HG02588 (cell line): Measurements from ENCODE around the gene UBE2D2.

Experiments
- ATAC-seq: cut with Tn5 transposase; IDR thresholded peaks from one replicate; pipeline ENCODE4 v1.9.1; 2021; ENCODE audit warnings: mild to moderate bottlenecking, moderate library complexity; ENCODE audit not compliant: unreplicated experiment

UBE2D2 gene

DNA sequence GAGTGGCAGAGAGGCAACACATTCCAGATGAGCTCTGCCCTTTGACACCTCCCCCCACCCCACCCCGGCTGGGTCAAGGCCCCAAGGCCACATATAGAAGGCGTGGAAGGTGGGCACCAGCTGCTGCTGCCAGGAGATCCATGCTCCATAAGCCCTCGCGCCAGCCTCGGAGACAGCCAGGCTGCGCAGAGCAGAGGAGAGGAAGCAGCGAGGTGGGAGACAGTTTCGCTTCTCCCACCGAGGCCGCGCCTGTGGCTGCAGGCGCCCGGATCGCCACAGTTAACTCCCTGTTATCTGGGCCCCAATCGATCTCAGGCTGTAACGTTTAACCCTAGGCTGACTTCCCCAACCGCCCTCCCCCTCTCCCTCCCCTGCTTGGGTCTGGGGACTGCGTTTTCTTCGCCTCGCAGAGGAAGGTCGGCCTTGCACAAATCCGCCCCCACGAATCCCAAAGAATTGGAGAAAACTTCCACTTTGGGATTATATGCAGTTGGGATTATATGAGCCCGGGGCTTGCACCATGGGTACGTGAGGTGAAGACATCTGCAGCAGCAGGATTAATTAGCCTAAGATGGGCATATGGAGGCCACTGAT, 85.9 kb downstream of the UBE2D2 start:
- ATAC-seq, result no peak

DNA sequence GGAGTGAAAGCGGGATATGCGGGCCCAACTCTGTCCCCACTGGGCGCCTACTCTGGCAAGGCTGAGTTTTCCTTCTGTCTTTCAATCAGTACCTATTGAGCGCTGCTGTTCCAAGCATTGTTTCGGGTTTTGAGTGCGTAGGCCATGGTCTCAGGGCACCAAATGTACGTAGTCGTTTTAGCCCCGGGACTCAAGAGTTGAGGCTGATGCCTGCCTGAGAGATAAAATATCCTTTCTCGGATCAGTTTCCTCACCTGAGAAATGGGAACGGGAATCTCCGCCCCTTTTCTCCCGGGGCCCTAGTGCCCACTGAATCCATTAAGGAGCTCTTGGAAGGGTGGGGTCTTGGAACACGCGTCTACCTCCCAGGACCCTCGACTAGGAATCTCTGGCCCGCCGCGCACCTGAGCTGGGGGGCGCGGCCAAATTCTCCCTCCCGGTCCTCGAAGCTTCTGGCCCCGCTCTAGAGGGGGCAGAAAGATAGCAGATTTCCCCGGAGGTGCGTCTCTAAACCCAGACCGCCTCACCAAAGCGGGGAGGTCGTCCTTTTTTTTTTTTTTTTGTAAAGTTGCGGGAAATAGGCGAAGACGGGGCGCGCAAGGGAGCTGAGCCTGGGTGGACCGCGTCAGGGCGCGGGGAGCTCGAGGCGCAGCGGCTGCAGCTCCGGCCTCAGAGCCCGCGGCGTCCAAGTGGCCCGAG, 86.5 kb downstream of the UBE2D2 start:
- no peak for ATAC-seq

DNA sequence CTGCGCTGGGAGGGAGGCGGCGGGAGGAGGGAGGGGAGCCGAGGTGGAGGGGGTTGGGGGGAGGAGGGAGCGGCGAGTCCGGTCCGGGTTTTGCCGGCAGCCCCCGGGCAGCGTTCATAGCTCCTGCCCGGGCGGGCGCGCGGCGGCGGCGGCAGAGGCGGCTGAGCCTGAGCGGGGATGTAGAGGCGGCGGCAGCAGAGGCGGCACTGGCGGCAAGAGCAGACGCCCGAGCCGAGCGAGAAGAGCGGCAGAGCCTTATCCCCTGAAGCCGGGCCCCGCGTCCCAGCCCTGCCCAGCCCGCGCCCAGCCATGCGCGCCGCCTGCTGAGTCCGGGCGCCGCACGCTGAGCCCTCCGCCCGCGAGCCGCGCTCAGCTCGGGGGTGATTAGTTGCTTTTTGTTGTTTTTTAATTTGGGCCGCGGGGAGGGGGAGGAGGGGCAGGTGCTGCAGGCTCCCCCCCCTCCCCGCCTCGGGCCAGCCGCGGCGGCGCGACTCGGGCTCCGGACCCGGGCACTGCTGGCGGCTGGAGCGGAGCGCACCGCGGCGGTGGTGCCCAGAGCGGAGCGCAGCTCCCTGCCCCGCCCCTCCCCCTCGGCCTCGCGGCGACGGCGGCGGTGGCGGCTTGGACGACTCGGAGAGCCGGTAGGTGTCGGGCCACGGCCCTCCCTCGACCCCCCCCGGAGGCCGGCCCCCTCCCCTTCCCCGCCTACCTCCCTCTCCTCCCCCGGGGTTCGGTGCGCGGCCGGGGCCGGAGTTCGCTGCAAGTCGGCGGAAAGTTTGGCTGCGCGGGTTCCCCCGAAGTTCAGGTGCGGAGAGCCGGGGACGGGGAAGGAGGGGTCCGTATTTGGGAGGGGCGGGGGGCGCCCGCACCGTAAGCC, 87.3 kb downstream of the UBE2D2 start, which contains the start of gene CXXC5:
TSS of gene CXXC5 (plus strand) at position 145 of the 877 bp plus-strand sequence. CDS start 32,175 bp downstream, outside the sequence.
- ATAC-seq, result no peak

- ATAC-seq, result no peak
These were observed 88.2 kb downstream of the UBE2D2 start for GRCh38 chr5:139649082-139649991.

- ATAC-seq, result no peak
These were observed 89.0 kb downstream of the UBE2D2 start for GRCh38 chr5:139650031-139650688.

- ATAC-seq, result no peak
These were observed 89.5 kb downstream of the UBE2D2 start for GRCh38 chr5:139650689-139651042.

DNA sequence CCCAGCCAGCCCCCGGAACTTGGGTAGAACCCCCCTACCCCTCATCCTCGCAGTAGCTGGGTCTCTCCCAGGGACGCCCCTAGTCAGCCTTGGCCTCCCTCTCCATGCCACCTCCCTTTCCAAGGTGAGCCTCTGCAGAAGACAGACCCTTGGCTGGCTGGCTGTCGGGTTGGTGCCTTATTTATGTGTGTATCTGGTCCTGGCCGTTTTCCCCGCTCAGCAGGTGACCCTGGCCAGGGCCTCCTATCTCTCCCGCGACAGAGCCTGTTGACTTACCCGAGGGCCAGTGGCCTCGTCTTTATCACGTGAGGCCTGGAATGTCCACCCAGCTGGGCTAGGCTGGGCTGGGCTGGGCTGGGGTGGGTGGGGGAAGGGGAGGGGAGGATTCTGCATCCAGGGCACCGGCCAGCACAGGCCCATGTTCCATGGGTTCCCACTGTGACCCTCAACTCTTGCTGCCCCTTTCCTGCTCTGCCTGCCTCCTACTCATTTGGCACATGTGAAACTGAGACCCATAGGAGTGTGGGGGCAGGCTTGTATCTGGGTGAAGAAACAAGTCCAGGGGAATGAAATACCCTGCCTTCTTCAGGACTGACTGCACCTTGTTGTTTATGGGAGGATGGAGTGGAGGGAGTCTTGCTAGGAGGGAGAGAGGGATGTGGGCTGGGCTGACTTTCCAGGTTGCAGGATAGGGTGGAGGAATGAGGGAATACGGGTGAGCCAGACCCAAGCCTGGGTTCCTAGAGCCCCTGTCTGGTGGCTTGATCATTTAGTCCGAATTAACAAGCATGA, 90.1 kb downstream of the UBE2D2 start:
- no peak for ATAC-seq

GRCh38 chr5:139651853-139652787, 91.0 kb downstream of the UBE2D2 start:
- ATAC-seq, result peak; percentile 33

DNA sequence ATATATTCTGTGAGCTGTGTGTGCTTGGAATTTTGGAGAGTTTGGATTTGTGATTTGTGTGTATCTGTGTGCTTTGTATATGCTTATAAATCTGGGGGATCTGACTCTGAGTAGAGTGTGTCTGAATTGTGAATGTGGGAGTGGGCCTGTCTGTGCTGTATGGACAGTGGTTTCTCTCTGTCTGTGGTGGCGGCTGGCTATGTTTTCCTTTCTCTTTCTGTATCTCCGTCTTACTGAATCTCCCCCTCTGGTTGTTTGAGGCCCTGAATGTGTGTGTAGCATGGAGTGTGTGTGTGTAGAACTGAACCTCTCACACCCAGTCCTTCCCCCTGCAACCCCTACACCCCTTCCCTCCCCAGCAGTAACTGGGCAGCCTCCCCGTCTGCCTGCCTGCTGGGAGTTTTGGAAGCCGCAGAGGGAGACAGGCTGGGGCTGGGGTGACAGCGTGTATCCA, 91.7 kb downstream of the UBE2D2 start:
- peak; percentile 26 for ATAC-seq

- ATAC-seq, result no peak
These were observed 92.5 kb downstream of the UBE2D2 start for GRCh38 chr5:139653616-139654015.

DNA sequence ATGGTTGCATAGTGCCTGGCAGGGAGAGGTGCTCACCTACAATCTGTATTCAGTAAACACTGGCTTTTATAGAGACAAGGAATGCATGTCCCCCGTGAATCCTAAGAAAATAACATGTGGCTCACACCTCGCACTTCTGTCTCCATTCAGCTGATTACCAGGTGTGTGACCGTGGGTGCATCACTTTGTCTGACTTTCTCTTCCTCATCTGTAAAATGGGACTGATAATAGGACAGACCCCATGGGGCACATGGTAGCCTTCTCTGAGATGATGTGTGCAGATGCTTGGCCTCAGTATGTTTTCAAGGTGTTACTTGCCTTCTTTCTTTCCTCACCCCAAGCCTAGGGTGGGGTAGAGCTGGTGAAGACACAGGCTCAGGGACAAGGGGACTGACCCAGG, 93.3 kb downstream of the UBE2D2 start:
- no peak for ATAC-seq

DNA sequence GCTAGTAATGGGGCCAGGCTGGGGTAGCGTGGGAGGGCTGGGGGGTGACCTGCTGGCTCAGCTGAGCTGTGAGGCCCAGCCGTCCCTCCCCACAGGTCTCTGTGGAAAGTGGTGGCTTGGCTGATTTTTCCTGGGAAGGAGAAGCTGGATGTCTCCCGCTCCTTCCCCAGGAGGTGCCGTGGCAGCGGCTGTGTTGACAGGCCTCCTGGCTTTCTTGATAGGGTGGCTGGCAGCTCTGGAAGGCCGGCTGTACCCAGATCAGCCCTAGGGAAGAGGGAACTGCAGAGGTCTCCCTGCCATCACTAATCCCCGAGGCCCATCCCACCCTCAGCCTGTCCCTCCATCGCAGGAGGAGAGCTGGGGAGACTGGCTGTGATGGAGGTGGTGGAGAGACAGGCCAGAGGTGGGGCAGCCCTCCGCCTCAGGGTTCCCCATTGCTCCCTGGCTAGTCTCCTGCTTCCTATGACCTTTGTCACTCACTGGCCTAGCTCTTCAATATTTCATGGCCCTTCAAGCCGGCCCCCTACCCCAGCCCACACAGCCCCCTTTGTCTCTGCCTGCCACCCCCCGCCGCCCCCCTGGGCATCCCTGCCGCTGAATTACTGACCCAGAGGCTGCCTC, 93.8 kb downstream of the UBE2D2 start:
- ATAC-seq, result no peak

- ATAC-seq, result no peak
These were observed 94.7 kb downstream of the UBE2D2 start for GRCh38 chr5:139655727-139656271.

DNA sequence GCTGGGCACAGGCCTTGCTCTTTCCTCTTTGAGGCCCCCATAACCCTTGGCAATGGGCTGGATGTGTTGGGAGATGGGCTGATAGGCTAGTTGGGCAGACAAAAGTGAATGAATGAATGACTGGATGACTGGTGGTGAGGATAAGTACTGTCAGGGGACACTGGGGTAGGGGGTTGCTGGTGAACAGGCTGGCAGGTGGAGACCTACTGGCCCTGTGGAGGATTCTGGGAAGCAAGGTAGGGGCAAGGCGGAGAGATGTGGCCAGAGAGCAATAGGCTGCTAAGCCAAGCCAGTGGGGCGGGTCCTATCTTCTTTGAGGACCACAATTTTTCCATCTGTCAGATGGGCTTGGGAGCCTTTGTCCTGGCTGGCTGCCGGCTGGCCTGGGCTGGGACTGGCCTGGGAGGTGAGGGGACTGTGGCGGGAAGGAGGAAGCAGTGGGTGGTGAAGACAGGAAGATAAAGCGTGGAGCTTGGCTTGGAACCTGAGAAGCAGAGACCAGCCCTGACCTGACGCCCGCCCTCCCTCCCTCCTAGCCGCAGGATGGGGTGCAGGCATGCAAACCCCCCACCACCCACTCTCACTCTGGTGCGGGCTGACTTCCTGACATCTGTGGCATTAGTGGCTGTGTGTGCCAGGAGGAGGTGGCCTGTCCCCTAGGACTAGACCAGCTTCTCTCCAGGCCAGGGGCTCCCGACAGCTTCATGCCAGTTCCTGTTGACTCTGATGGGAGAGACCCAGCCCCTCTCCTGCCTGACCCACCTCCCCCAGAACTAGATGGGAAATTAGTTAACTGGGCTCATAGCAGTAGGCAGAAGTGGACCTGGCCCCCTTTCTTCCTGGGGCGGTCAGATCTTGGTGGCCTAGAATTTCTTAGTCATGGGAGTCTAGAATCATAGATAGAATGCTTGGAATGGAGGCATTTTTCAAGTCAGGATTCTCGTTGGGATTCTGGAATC, 96.5 kb downstream of the UBE2D2 start:
- ATAC-seq, result no peak

DNA sequence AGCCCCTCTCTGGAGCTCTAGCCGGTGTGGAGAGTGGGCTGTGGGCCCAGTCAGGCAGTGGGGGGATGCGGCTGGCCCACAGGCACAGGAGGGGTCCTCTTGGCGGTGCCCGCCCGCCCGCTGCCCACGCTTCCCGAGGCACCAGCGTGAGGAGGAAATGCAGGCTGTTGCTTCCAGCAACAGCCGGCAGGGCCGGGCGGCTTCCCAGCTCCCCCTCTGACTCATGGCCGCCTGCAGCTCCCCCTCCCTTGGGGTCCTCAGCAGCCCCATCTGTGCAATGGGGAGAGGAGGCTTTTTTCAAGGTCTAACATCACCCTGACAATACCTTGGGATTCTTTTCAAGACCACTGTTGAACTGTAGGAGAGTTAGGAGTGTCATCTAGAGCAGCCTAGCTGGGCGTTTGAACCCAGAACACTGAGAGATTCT, 97.4 kb downstream of the UBE2D2 start:
- no peak for ATAC-seq

GRCh38 chr5:139658928-139659667, 98.0 kb downstream of the UBE2D2 start:
- no peak for ATAC-seq
